ENCODE data around the gene SPATA33. TPM values are rescaled to one million over a fixed set of nuclear protein-coding genes. Genes with fewer than 3 reads are reported as not detected.
"Not testable (repeated sequence)": the region's sequence is repeated elsewhere in the genome, so short reads cannot be mapped to it uniquely, and the experiment has no call there.

Gene SPATA33
- total RNA-seq, 1 experiment from 2014 or later = 1.0 TPM

DNA sequence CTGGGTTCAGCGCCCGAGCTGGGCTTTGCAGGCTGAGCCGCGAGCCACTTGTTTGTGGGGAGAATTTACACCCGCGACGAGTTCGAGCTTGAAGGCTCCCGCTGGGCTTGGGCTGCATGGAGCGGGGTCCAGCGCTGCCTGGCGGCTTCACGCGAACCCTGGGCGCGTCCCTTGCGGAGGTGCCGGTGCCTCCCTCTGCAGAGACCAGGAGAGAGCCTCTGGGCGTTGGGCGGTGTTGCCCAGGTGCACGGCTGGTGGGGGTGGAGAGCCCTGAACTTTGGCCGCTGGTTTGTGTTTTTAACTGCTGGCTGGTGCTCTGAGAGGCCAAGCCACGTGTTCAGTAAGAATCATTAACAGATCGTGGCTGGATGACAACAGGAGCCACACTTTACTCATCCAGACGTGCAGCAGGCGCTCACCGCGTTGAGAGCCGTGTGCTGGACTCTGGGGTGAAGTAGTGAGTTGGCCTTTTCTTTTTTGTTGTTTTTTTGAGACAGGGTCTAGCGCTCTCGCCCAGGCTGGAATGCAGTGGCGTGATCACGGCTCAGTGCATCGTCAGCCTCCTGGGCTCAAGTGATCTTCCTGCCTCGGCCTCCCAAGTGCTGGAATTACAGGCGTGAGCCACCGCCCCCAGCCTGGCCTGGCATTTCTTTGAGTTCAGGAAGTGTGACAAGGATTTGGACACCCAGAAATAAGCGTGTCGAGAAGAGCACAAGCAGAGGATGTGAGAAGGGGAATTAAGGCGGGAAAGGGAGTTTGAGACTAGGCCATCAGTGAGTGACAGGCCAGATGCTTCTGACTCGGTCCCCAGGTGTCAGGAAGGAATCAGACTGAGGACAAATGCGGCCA lies 29.7 kb downstream of the SPATA33 start:
- in situ Hi-C loops (cut with HindIII; ENCODE audit: low pct_unique_long_range_greater_than_20kb, low sequenced_read_pairs) = no loop called here
- DNase-seq (ENCODE audit: low read depth, low spot score) = no peak

GRCh38 chr16:89688395-89688794 lies 30.8 kb downstream of the SPATA33 start:
- in situ Hi-C loops (cut with HindIII; ENCODE audit: low pct_unique_long_range_greater_than_20kb, low sequenced_read_pairs) = no loop called here

DNA sequence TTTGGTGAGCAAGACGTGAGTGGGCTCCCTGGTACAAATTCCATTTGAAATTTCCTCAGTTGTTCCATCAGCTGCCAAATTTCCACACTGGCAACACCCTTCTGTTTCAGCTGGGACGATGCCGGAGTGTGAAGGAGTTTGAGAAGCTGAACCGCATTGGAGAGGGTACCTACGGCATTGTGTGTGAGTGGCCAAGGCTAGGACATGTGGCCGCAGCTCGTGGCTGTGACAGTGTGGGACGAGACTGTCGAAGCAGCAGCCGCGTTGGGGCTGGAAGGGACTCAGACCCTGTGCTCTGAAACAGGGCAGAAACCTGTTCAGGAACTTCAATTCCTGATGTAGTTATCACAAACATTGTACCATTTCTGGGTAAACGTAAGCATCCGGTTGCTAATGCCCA lies 31.5 kb downstream of the SPATA33 start:
- DNase-seq (ENCODE audit: low read depth, low spot score) = no peak
- in situ Hi-C loops (cut with HindIII; ENCODE audit: low pct_unique_long_range_greater_than_20kb, low sequenced_read_pairs) = no loop called here

More at GRCh38 chr16:89688395-89688794, 30.8 kb downstream of the SPATA33 start:
- no peak for DNase-seq (ENCODE audit: low read depth, low spot score)

DNA sequence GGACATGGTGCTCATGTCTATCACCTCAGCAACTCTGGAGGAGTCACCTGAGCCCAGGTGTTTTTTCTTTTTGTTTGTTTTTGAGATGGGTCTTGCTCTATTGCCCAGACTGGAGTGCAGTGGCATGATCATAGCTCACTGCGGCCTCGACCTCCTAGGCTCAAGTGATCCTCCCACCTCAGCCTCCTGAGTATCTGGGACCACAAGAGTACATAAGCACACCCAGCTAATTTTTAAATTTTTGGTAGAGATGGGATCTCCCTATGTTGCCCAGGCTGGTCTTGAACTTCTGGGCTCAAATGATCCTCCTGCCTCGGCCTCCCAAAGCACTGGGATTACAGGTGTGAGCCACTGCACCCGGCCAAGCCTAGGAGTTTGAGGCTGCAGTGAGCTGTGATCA lies 32.0 kb downstream of the SPATA33 start:
- DNase-seq (ENCODE audit: low read depth, low spot score); in situ Hi-C loops (cut with HindIII; ENCODE audit: low pct_unique_long_range_greater_than_20kb, low sequenced_read_pairs): not testable (repeated sequence)

DNA sequence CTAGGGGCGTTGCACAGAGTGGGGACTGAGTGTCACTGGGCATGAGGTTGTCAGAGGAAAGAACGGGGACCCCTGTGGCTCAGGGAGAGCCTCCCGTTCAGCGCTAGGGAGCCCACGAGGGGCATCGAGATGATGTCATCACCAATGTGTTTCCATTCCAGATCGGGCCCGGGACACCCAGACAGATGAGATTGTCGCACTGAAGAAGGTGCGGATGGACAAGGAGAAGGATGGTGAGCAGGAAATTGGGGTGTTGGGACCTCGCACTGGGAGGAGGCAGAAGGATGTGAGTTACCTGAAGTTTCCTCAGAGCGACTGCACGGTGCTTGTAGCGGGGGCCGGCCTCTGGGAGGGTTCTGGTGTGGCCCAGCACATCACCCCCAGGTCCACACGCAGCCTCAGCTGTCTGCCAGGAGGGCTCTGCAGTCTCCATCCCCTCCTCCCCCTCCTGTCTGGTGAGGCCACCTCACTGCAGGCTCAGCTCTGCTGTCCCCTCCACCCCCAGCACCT lies 32.8 kb downstream of the SPATA33 start:
- in situ Hi-C loops (cut with HindIII; ENCODE audit: low pct_unique_long_range_greater_than_20kb, low sequenced_read_pairs) = no loop called here
- no peak for DNase-seq (ENCODE audit: low read depth, low spot score)

- in situ Hi-C loops (cut with HindIII; ENCODE audit: low pct_unique_long_range_greater_than_20kb, low sequenced_read_pairs) = no loop called here
- no peak for DNase-seq (ENCODE audit: low read depth, low spot score)
These were observed 33.8 kb downstream of the SPATA33 start for GRCh38 chr16:89691231-89691985.

GRCh38 chr16:89691986-89692569 lies 34.4 kb downstream of the SPATA33 start:
- in situ Hi-C loops (cut with HindIII; ENCODE audit: low pct_unique_long_range_greater_than_20kb, low sequenced_read_pairs) = no loop called here
- DNase-seq (ENCODE audit: low read depth, low spot score) = no peak

DNA sequence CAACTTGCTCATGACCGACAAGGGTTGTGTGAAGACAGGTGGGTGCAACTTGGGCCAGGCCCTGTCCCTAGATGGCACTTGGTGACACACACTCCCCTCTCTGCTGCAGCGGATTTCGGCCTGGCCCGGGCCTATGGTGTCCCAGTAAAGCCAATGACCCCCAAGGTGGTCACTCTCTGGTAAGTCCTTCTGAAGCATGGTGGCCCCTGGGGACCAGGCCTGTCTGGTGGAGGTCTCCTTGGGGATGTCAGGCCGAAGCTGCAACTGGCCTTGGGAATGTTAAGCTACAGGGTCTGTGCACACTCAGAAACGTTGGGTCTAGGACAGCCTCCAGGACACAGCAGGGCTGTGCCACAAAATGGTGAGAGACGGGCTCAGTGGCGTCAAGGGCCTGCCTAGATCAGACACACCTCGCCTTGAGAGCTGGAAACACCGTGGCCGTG lies 35.7 kb downstream of the SPATA33 start:
- DNase-seq (ENCODE audit: low read depth, low spot score) = no peak
- in situ Hi-C loops (cut with HindIII; ENCODE audit: low pct_unique_long_range_greater_than_20kb, low sequenced_read_pairs) = no loop called here

GRCh38 chr16:89693931-89694783 lies 36.5 kb downstream of the SPATA33 start:
- DNase-seq (ENCODE audit: low read depth, low spot score) = no peak
- in situ Hi-C loops (cut with HindIII; ENCODE audit: low pct_unique_long_range_greater_than_20kb, low sequenced_read_pairs) = no loop called here

DNA sequence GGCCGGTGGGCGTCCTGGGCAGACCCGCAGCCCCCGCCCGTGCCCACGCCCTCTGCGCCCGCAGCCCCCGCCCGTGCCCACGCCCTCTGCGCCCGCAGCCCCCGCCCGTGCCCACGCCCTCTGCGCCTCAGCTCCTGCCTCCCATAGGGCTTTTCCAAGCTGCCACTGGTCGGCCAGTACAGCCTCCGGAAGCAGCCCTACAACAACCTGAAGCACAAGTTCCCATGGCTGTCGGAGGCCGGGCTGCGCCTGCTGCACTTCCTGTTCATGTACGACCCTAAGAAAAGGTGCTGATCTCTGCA lies 37.1 kb downstream of the SPATA33 start:
- DNase-seq (ENCODE audit: low read depth, low spot score); in situ Hi-C loops (cut with HindIII; ENCODE audit: low pct_unique_long_range_greater_than_20kb, low sequenced_read_pairs): not testable (repeated sequence)

DNA sequence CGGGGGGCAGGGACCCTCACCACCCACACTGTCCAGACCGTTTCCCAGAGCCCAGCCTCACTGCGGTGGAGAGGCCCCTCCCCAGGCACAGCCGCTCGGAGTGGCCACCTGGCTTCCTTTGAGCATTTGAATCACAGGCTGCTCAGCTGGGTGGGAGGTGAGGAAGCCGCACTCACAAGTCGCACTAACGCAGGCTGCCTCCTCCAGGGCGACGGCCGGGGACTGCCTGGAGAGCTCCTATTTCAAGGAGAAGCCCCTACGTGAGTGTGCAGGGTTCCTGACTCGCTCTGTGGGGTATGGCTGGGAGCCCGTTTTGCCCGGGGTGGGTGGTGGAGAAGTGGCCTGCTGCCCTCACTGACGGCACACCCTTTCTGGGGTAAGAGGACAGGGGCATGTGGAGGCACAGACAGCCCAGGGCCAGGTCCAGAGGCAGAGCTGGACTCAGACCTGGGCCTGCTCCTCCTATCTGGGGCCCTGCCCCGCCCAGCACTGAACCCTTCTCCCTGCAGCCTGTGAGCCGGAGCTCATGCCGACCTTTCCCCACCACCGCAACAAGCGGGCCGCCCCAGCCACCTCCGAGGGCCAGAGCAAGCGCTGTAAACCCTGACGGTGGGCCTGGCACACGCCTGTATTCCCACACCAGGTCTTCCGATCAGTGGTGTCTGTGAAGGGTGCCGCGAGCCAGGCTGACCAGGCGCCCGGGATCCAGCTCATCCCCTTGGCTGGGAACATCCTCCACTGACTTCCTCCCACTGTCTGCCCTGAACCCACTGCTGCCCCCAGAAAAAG lies 37.6 kb downstream of the SPATA33 start:
- DNase-seq (ENCODE audit: low read depth, low spot score) = no peak
- in situ Hi-C loops (cut with HindIII; ENCODE audit: low pct_unique_long_range_greater_than_20kb, low sequenced_read_pairs) = no loop called here

DNA sequence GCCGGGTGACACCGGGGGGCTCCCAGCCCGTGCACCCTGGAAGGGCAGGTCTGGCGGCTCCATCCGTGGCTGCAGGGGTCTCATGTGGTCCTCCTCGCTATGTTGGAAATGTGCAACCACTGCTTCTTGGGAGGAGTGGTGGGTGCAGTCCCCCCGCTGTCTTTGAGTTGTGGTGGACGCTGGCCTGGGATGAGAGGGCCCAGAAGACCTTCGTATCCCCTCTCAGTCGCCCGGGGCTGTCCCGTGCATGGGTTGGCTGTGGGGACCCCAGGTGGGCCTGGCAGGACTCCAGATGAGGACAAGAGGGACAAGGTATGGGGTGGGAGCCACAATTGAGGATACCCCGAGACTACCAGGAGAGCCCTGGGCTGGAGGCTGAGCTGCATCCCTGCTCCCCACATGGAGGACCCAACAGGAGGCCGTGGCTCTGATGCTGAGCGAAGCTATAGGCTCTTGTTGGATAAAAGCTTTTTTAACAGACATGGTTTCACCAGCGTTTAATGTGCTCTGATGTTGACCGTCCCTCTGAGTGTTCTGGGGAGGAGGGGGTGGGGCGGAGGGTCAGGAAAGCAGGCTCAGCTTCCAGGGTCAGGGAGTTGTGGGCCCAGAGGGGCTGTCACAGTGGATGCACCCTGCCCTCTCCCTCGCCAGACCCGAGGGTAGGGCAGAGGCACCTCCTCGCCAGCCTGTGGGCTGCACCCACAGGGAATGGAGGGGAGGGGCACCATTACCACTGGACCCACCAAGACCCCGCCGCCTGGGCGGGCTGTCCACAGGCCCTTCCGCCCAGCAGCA lies 38.4 kb downstream of the SPATA33 start:
- in situ Hi-C loops (cut with HindIII; ENCODE audit: low pct_unique_long_range_greater_than_20kb, low sequenced_read_pairs) = no loop called here
- no peak for DNase-seq (ENCODE audit: low read depth, low spot score)

GRCh38 chr16:89696670-89697128 lies 39.1 kb downstream of the SPATA33 start:
- DNase-seq (ENCODE audit: low read depth, low spot score) = no peak
- in situ Hi-C loops (cut with HindIII; ENCODE audit: low pct_unique_long_range_greater_than_20kb, low sequenced_read_pairs) = no loop called here

DNA sequence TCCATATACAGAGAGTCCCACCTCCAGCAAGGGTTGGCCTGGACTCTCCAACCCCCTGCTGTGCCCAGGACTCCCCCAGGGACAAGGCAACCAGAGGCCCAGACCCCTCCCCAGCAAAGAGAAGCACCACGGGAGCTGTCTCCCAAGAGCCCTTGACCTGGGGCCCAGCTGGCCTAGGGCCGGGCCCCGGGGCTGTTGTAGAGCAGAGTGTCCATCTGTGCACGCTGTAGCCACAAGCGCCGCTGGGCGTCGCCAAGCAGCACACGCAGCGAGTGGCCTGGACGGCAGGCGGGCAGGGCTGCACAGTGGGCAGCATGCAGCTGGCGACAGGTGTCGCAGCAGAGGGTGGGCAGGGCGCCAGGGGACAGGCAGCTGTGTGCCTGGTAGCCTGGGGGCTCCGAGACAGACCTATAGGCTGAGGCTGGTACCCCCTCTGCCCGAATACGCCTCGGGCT lies 39.6 kb downstream of the SPATA33 start:
- DNase-seq (ENCODE audit: low read depth, low spot score) = no peak

DNA sequence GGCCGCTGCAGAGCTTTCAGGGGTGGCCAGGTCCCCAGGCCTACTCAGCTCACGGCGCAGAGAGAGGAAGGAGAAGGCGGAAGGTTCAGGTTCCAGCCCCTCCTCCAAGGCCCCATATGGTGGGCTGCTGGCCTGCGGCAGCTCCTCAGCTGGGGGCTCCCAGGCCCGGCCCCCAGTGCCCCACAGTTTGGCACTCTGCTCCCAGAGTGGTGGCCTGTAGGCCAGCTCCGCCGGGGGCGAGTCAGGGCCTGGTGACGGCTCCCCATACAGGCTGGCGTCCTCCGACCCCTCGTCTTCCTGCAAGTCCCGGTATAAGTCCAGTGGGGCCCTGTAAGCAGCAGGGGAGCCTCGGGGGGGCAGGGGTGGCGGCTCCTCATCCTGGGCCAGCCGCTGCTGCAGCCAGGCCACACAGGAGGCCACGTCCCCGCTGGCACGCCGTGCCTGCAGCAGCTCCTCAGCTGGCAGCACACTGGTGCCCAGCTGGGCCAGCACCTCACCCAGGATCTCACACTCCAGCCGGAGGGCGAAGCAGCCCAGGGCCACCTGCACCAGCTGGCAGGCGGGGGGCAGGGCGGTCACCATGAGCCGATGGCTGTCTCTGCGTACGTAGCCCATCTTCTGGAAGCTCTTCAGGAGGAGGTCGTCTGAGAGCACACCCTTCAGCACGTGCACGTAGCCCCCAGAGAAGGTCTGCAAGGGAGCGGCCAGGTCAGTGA lies 40.1 kb downstream of the SPATA33 start:
- in situ Hi-C loops (cut with HindIII; ENCODE audit: low pct_unique_long_range_greater_than_20kb, low sequenced_read_pairs) = no loop called here
- DNase-seq (ENCODE audit: low read depth, low spot score) = no peak

More for the DNA sequence above, 39.6 kb downstream of the SPATA33 start:
- in situ Hi-C loops (cut with HindIII; ENCODE audit: low pct_unique_long_range_greater_than_20kb, low sequenced_read_pairs) = no loop called here
